GM12801 (cell line): ENCODE data around the gene CNGA3.

ENCODE experiments used
- CTCF ChIP-seq: IDR thresholded peaks from one replicate; pipeline ENCODE4 v1.5.1; 2011; ENCODE audit warnings: control low read depth; ENCODE audit not compliant: insufficient read length; ENCODE audit errors: extremely low read depth

The CNGA3 gene

DNA sequence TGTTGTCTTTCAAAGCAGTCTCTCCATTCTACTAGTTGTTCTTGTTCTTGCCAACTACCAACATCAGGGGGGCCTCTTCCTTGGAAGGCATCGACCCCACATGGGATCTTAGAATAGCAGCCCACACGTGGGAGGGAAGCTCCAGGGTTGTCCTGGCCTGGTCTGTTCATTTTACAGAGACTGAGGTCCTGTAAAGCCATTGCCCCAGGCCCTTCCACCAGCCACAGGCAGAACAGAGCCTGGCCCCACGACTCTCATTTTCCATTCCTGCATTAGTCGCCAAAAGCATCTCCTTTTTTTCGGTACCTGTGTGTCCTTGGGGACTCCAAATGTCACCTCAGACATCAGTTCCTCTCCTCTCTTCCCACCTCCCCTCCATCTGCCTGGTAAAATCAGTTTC lies 28.0 kb downstream of the CNGA3 start:
- TF ChIP-seq CTCF: no peak

- TF ChIP-seq CTCF: no peak
Observed at GRCh38 chr2:98374958-98375570, 28.8 kb downstream of the CNGA3 start.

- TF ChIP-seq CTCF: no peak
Observed at GRCh38 chr2:98376301-98376910, 30.1 kb downstream of the CNGA3 start.

DNA sequence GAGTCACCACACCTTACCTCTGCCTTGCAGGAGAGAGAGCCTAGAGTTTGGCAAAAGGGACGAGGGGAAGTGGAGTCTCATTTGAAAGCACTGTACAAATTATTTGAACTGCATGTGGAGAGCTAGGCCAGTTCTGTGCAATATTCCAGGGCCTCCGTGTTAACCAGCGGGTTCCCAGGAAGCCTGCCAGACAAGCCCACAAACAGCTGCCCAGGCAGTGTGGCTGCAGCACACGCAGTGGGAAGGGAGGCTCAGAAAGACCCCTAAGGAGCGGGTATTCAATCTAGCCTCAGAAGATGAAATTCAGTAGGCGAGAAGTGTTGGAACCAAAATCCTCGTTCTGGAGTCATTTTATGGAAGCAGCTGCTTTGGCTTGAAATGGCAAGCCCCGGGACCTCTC lies 30.7 kb downstream of the CNGA3 start:
- TF ChIP-seq CTCF: no peak

- TF ChIP-seq CTCF: no peak
Observed at GRCh38 chr2:98377544-98377943, 31.3 kb downstream of the CNGA3 start.

DNA sequence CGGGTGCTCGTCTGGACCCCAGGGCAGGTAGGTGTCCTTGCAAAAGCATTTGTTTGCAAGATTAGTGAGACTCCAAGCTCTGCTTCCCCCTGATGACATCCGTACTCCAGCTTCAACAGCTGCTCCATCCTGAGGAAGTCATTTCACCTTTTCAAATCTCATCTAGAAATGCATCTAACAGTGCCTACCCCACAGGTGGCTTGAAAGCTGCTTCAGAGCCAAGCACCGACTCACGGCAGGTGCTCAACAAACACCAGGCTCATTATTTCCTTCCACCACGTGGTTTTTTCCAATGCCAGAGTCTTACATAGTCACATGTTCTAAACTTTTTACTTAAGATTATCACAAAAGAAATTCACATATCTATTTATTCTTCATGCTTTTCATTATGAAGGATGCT lies 31.9 kb downstream of the CNGA3 start:
- TF ChIP-seq CTCF: no peak

DNA sequence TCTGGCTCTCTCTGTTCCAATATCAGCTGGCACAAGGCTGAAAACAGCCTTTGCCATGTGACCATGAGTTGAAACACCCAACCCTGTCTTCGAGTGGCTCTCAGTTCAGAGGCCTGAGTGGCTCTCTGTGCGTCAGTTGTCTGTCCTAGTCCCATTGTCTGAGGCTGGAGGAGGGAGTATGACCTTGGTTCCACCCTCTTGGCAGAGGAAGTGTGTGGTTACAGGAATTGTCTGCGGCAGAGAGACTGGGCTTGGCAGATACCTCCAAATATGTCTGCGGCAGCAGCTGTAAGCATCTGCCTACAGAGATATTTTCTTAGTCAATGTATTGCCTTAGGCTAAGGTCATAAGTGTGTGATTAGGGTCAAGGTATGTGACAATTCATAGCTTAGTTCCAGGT lies 32.6 kb downstream of the CNGA3 start:
- no peak for TF ChIP-seq CTCF
